ENCODE results near the gene FN1. TPM values are rescaled to one million over a fixed set of nuclear protein-coding genes. Genes with fewer than 3 reads are reported as not detected.
A peak's percentile ranks its signal among the peaks of the same experiment; 100 is the strongest.
"Not testable (repeated sequence)": the region's sequence is repeated elsewhere in the genome, so short reads cannot be mapped to it uniquely, and the experiment has no call there.

The FN1 gene
- polyA plus RNA-seq, 1 donor from 2014 or later, result 0.90 TPM

DNA sequence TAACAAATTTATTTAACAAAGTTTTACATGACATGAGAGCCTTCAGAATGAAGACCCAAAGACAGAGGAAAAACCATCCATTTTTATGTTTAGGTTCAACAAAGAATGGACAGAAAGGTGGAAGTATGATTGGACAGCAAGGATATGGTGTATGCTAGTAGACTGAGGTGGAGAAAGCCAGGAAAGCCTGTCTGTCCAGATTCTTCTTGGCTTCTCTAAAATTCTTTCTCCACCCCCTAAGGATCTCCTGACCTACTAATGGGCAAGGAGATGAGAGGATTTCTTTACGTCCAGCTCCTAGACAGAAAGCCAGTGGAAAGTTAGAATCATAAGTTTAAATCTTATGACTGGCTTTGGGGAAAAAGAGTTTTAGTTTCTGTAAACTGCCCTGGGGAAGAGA lies 121.0 kb downstream of the FN1 start:
- no peak overlapping the region for H3K4me3 Mint-ChIP-seq
- no peaks in the 10 kb centered on the region for H3K9me3 Mint-ChIP-seq
- no peaks in the 10 kb centered on the region for H3K27me3 Mint-ChIP-seq
- H3K27ac Mint-ChIP-seq, result peak overlapping the region in 2 of 3 donors; percentile 71 to 88
- H3K4me1 Mint-ChIP-seq, result peaks cover 24 to 26% (median 25%) of the 10 kb centered on the region in 3 donors
- peaks cover 11% of the 10 kb centered on the region for H3K36me3 Mint-ChIP-seq

DNA sequence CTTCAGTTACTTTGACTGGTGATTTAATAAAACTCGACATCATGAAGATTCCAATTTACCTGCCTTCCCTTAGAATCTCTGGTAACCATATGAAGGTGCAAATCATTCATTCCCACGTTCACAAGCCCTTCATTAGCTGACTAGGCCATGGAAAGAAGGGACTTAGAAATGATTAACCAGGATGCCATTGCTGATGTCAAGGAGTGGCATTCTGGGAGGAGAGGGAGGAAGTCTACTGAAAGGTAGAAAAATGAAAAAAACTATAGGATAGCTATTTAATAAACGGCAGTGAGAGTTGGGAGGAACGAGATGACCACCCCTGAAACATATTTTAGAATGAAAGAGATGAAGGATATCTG lies 122.6 kb downstream of the FN1 start:
- Mint-ChIP-seq H3K9me3 (no peaks in the 10 kb centered on the region), H3K36me3 (peaks cover 11% of the 10 kb centered on the region), H3K4me3 (peak overlapping the region; percentile 90 to 98 (median 92)), H3K27me3 (no peaks in the 10 kb centered on the region), H3K4me1 (peaks cover 24 to 26% (median 25%) of the 10 kb centered on the region in 3 donors), H3K27ac (peak overlapping the region; percentile 30 to 91 (median 87))

DNA sequence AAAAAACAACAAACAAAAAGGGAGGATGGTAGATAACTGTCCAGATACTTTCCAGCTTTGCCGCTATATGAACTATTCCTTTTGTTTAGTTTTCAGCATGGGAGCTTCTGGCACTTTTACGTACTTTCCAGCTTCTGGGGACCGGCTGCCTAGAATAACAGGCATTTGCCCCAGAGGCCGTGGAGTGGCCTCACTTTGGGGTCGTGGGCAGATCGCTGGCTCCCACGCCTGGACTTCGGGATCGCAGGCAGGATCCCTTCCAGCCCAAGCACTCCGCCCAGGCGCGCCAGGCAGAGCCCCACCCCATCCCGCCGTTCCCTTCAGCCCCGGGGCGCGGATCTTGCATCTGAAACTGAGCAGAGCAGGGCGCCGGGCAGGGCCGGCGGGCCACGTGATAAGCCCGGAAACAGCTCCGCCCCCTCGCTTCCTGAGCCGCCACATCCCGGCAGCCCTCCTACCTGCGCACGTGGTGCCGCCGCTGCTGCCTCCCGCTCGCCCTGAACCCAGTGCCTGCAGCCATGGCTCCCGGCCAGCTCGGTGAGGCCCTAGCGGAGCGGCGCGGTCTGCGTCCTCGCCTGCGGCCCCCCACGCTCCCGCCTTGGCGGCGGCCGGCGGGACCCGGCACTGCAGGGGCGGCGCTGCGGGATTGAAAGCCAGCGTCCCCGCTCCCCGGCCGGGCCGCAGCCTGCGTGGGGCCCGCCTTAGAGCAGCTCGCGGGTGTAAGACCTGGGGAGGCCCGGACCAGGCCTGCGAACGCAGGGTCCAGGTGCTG lies 124.1 kb downstream of the FN1 start, which contains the start of gene ATIC:
ATIC (plus strand) TSS at position 435 of the 772 bp plus-strand sequence; CDS start at position 519, 84 bp downstream.
- H3K27ac Mint-ChIP-seq, result peak within 1 kb of the TSS; percentile 80 to 91 (median 87)
- H3K9me3 Mint-ChIP-seq, result no peaks in the 10 kb centered on the region

DNA sequence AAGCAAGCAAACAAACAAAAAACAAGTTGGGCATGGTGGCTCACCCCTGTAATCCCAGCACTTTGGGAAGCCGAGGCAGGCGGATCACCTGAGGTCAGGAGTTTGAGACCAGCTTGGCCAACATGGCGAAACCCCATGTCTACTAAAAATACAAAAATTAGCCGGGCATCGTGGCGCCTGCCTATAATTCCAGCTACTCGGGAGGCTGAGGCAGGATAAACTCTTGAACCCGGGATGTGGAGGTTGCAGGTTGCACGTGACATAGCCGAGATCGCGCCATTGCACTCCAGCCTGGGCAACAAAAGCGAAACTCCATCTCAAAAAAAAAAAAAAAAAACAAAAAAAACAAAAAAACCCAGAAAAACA lies 124.6 kb downstream of the FN1 start:
- H3K36me3 Mint-ChIP-seq, result not testable (repeated sequence)

More for the DNA sequence above, 124.1 kb downstream of the FN1 start, which contains the start of gene ATIC:
- H3K36me3 Mint-ChIP-seq, result peaks cover 11% of the 10 kb centered on the region
- peaks cover 24 to 26% (median 25%) of the 10 kb centered on the region in 3 donors for H3K4me1 Mint-ChIP-seq
- H3K4me3 Mint-ChIP-seq, result peak within 1 kb of the TSS; percentile 90 to 98 (median 92)
- H3K27me3 Mint-ChIP-seq, result no peaks in the 10 kb centered on the region

More for the DNA sequence above, 124.6 kb downstream of the FN1 start:
- Mint-ChIP-seq H3K4me3 (peak overlapping the region; percentile 88 to 94 (median 92)), H3K4me1 (peaks cover 22 to 23% (median 22%) of the 10 kb centered on the region in 3 donors), H3K27ac (peak overlapping the region; percentile 80 to 88 (median 87))
- H3K27me3 Mint-ChIP-seq, H3K9me3 Mint-ChIP-seq: not testable (repeated sequence)

Other genes starting within 250 kb of the FN1 start
- 137 TPM for gene ATIC, start 124.0 kb downstream of the FN1 start, polyA plus RNA-seq